AG04449 (cell line): Measurements from ENCODE around the gene COL5A1.

Experiments
- CTCF ChIA-PET: fragments of 350-600 bp; formaldehyde crosslinking; extraction: SDS; loops from one replicate; lab custom pipeline; 2021; ENCODE audit warnings: antibody characterized with exemption; lab: Yijun Ruan, JAX
- POLR2A ChIA-PET: fragments of 400-600, 350-600 bp; formaldehyde crosslinking; extraction: SDS; loops from one replicate; lab custom pipeline; 2020; ENCODE audit warnings: antibody characterized with exemption, inconsistent platforms; lab: Yijun Ruan, JAX
- DNase-seq: peaks from one replicate; pipeline ENCODE4 v3.0.0-alpha.2; 2010; ENCODE audit warnings: low read depth, low spot score
- H3K4me3 ChIP-seq: 2 replicates; pipeline ENCODE4 v1.5.1; 2011; ENCODE audit warnings: low read depth, mild to moderate bottlenecking, control low read depth, low read length
- CTCF ChIP-seq: IDR thresholded peaks from one replicate; pipeline ENCODE4 v1.5.1; 2011; ENCODE audit warnings: mild to moderate bottlenecking, moderate library complexity, low read length, control low read depth, inconsistent platforms; ENCODE audit not compliant: insufficient read depth; ENCODE audit errors: missing control alignments

The COL5A1 gene

GRCh38 chr9:134690946-134691694 lies 49.5 kb downstream of the COL5A1 start:
- ChIA-PET CTCF (interaction anchor here (0.7 to 3.9 kb wide), 16 partner anchors 9 to 241 kb away, joined by 3 to 31 read pairs (median 4); no protein-coding TSS in a partner anchor), POLR2A (no interaction called here)
- DNase-seq = no peak
- no peak for TF ChIP-seq CTCF
- H3K4me3 ChIP-seq = no peak overlapping the region

- CTCF ChIA-PET = interaction anchor here (1.2 to 3.9 kb wide), 12 partner anchors 9 to 242 kb away, joined by 3 to 31 read pairs (median 5); no protein-coding TSS in a partner anchor
- no peak overlapping the region for H3K4me3 ChIP-seq
- no peak for TF ChIP-seq CTCF
- POLR2A ChIA-PET = no interaction called here
- DNase-seq = no peak
Measured at GRCh38 chr9:134691695-134692572, 50.3 kb downstream of the COL5A1 start.

GRCh38 chr9:134692573-134692860 lies 50.9 kb downstream of the COL5A1 start:
- CTCF ChIA-PET = interaction anchor here (1.2 to 3.7 kb wide), 6 partner anchors 12 to 49 kb away, joined by 3 to 27 read pairs (median 6); no protein-coding TSS in a partner anchor

GRCh38 chr9:134693011-134693410 lies 51.4 kb downstream of the COL5A1 start:
- no peak for DNase-seq
- no peak overlapping the region for H3K4me3 ChIP-seq
- TF ChIP-seq CTCF = no peak
- ChIA-PET POLR2A (no interaction called here), CTCF (interaction anchor here (1.2 to 2.6 kb wide), 2 partner anchors 13 to 45 kb away, joined by 3 to 16 read pairs; no protein-coding TSS in a partner anchor)

More at GRCh38 chr9:134692573-134692860, 50.9 kb downstream of the COL5A1 start:
- no peak overlapping the region for H3K4me3 ChIP-seq
- DNase-seq = no peak
- TF ChIP-seq CTCF = no peak
- POLR2A ChIA-PET = no interaction called here

GRCh38 chr9:134693641-134694367 lies 52.2 kb downstream of the COL5A1 start:
- CTCF ChIA-PET = interaction anchor here (0.9 to 1.2 kb wide), 3 partner anchors 17 to 244 kb away, joined by 3 to 5 read pairs (median 3); no protein-coding TSS in a partner anchor
- no peak overlapping the region for H3K4me3 ChIP-seq
- TF ChIP-seq CTCF = no peak
- DNase-seq = no peak
- POLR2A ChIA-PET = interaction anchor here (0.6 kb wide), 1 partner anchor 32 kb away, joined by 3 read pairs; no protein-coding TSS in a partner anchor
